Endothelial cell of umbilical vein (primary cell): ENCODE measurements around the gene RAC2. TPM values are rescaled to one million over a fixed set of nuclear protein-coding genes. Genes with fewer than 3 reads are reported as not detected.

ENCODE experiments used
- BruUV-seq: library from RNA; stranded (reverse); fragments of 400-500 nt; replicated peaks from 2 replicates; lab custom pipeline; 2021; lab: Mats Ljungman, UMichigan
- CTCF ChIA-PET: fragments of 300-600, 350-600 bp; sonication (Branson Sonifier 250); formaldehyde crosslinking; loops from one replicate; lab custom pipeline; 2021; ENCODE audit warnings: antibody characterized with exemption, inconsistent platforms; lab: Charles Lee
- POLR2A ChIA-PET: fragments of 300-600, 350-600 bp; sonication (Branson Sonifier 250); formaldehyde crosslinking; loops from one replicate; lab custom pipeline; 2021; ENCODE audit warnings: antibody characterized with exemption, inconsistent platforms; lab: Charles Lee
- DNase-seq: peaks from one replicate; pipeline ENCODE4 v3.0.0-alpha.2; 2011; ENCODE audit warnings: low read depth, low spot score
- FAIRE-seq: peaks from 2 replicates; lab custom pipeline; 2011; peaks lifted over from hg19 to GRCh38; lab: Jason Lieb, UNC
- H2AFZ ChIP-seq: 2 replicates; pipeline ENCODE4 v1.6.0; 2012; ENCODE audit warnings: low read depth, low read length, control low read depth, inconsistent platforms
- H3K27ac ChIP-seq: 2 replicates; pipeline ENCODE4 v1.5.1; 2011; ENCODE audit warnings: low read depth, mild to moderate bottlenecking, control low read depth, low read length, moderate library complexity; ENCODE audit not compliant: insufficient read depth
- H3K27me3 ChIP-seq, 2 experiments: 2 replicates each; pipeline versions ENCODE4 v1.6.0 to v1.6.1; 2011; ENCODE audit warnings: low read length in 2 of 2, mixed read lengths in 1 of 2; ENCODE audit not compliant: control insufficient read depth in 2 of 2, insufficient read depth in 2 of 2
- H3K36me3 ChIP-seq, 2 experiments: 2 replicates in 1 of 2; 3 replicates in 1 of 2; pipeline ENCODE4 v1.5.1; 2011; ENCODE audit warnings: low read length in 2 of 2, mild to moderate bottlenecking in 1 of 2, moderate library complexity in 1 of 2; ENCODE audit not compliant: control insufficient read depth in 2 of 2, insufficient read depth in 2 of 2; ENCODE audit errors: extremely low read depth in 1 of 2
- H3K4me1 ChIP-seq: 3 replicates; pipeline ENCODE4 v1.5.1; 2011; ENCODE audit warnings: mild to moderate bottlenecking, low read length; ENCODE audit not compliant: control insufficient read depth, insufficient read depth; ENCODE audit errors: extremely low read depth
- H3K4me2 ChIP-seq: 2 replicates; pipeline ENCODE4 v1.6.1; 2011; ENCODE audit warnings: low read length, control low read depth, mixed read lengths; ENCODE audit not compliant: insufficient read depth
- H3K4me3 ChIP-seq, 3 experiments: fragments of 200-600 bp in 1 of 3; sonication (generic), shearing (Covaris generic) in 1 of 3; replicated peaks in 1 of 3; 2 replicates each; pipeline ENCODE4 v1.5.1; 2011 to 2016; ENCODE audit warnings: control low read depth in 3 of 3, low read length in 3 of 3, mild to moderate bottlenecking in 2 of 3, inconsistent platforms in 1 of 3, low read depth in 1 of 3, moderate library complexity in 1 of 3; ENCODE audit not compliant: insufficient read depth in 1 of 3
- H3K79me2 ChIP-seq: 2 replicates; pipeline ENCODE4 v1.6.0; 2012; ENCODE audit warnings: low read length, inconsistent platforms; ENCODE audit not compliant: control insufficient read depth, insufficient read depth
- H3K9ac ChIP-seq: replicated peaks from 2 replicates; pipeline ENCODE3; 2011; ENCODE audit warnings: low read length, control low read depth; ENCODE audit not compliant: insufficient read depth; ENCODE audit errors: extremely low read depth
- H3K9me1 ChIP-seq: replicated peaks from 3 replicates; pipeline ENCODE4 v1.6.0; 2011; ENCODE audit warnings: mild to moderate bottlenecking, low read length; ENCODE audit not compliant: control insufficient read depth, insufficient read depth; ENCODE audit errors: extremely low read depth
- H3K9me3 ChIP-seq: replicated peaks from 2 replicates; pipeline ENCODE4 v1.5.1; 2012; ENCODE audit warnings: low read length, inconsistent platforms; ENCODE audit not compliant: control insufficient read depth, insufficient read depth
- H4K20me1 ChIP-seq: replicated peaks from 2 replicates; pipeline ENCODE3; 2011; ENCODE audit warnings: mild to moderate bottlenecking, low read length; ENCODE audit not compliant: control insufficient read depth, insufficient read depth; ENCODE audit errors: extremely low read depth
- CTCF ChIP-seq, 2 donors: IDR thresholded peaks; 1 replicate in 1 of 2; 2 replicates in 1 of 2; pipeline ENCODE4 v1.5.1; 2011; ENCODE audit warnings: low read length in 2 of 2, mild to moderate bottlenecking in 2 of 2, moderate library complexity in 2 of 2, control low read depth in 1 of 2, inconsistent platforms in 1 of 2, low read depth in 1 of 2; ENCODE audit not compliant: insufficient read depth in 1 of 2; ENCODE audit errors: extremely low read depth in 1 of 2
- EZH2 ChIP-seq: IDR thresholded peaks from 2 replicates; pipeline ENCODE4 v1.6.1; 2012; ENCODE audit warnings: borderline replicate concordance, low read depth, mild to moderate bottlenecking, moderate library complexity, low read length, inconsistent platforms; ENCODE audit not compliant: severe bottlenecking
- FOS ChIP-seq: IDR thresholded peaks from 2 replicates; pipeline ENCODE4 v1.6.1; 2011; ENCODE audit warnings: mild to moderate bottlenecking, low read length, moderate library complexity, borderline replicate concordance; ENCODE audit not compliant: insufficient read depth
- GATA2 ChIP-seq: IDR thresholded peaks from 2 replicates; pipeline ENCODE4 v1.7.0; 2011; ENCODE audit warnings: low read depth, mild to moderate bottlenecking, moderate library complexity, mixed read lengths, low read length; ENCODE audit not compliant: insufficient read length, insufficient read depth
- JUN ChIP-seq: IDR thresholded peaks from 2 replicates; pipeline ENCODE4 v1.6.1; 2011; ENCODE audit warnings: borderline replicate concordance, low read depth; ENCODE audit not compliant: insufficient read length, insufficient read depth
- MAX ChIP-seq: IDR thresholded peaks from 2 replicates; pipeline ENCODE4 v1.6.1; 2011; ENCODE audit not compliant: insufficient read depth, insufficient read length
- MYC ChIP-seq: IDR thresholded peaks from one replicate; pipeline ENCODE4 v1.6.1; 2011; ENCODE audit warnings: mild to moderate bottlenecking, low read depth, low read length
- POLR2A ChIP-seq: IDR thresholded peaks from 2 replicates; pipeline ENCODE4 v1.6.1; 2012; ENCODE audit warnings: low read depth, mild to moderate bottlenecking, control low read depth, low read length
- POLR2AphosphoS5 ChIP-seq: IDR thresholded peaks from 2 replicates; pipeline ENCODE4 v1.6.1; 2012; ENCODE audit warnings: low read depth, mild to moderate bottlenecking, control low read depth, low read length, moderate library complexity; ENCODE audit not compliant: insufficient read depth
- dilution Hi-C: fragments of 300-500 bp; cut with MboI; formaldehyde crosslinking; loops from one replicate; pipeline ENCODE4 v1.15.0; 2019; ENCODE audit warnings: low sequenced_read_pairs; ENCODE audit not compliant: extremely low pct_ligation_motif_present
- intact Hi-C: fragments of 100-400 bp; cut with micrococcal nuclease; formaldehyde crosslinking; loops from one replicate; pipeline ENCODE4 v1.10.0; 2022
- polyA plus RNA-seq, 4 experiments: library from polyadenylated mRNA; depleted of rRNA in 3 of 4; stranded (reverse) in 3 of 4; unstranded in 1 of 4; fragments of >200 nt; gene quantifications; 2 replicates each; pipeline versions ENCODE4 v1.2.1 to v1.2.3, GENCODE V29; 2011 to 2012; ENCODE audit warnings: missing spikeins in 1 of 4
- total RNA-seq: library from RNA; stranded (reverse); gene quantifications from 2 replicates; pipeline ENCODE4 v1.2.3, GENCODE V29; 2021

Gene RAC2
- total and polyA plus RNA-seq, 2 donors (not counting 3 experiments of a cell fraction or from before 2014, with no cell fraction given), result 122 to 181 TPM

GRCh38 chr22:37219533-37219932, 24.5 kb downstream of the RAC2 start:
- dilution Hi-C loops, result no loop called here
- H3K4me1 ChIP-seq, result no peaks in the 10 kb centered on the region
- no peak overlapping the region for H2AFZ ChIP-seq
- H3K4me3 ChIP-seq, result no peak overlapping the region
- peaks cover 0 to 9% of the 10 kb centered on the region in 2 experiments for H3K27me3 ChIP-seq
- no peaks in the 10 kb centered on the region for H3K79me2 ChIP-seq
- POLR2A ChIA-PET, result no interaction called here
- H3K36me3 ChIP-seq, result peaks cover 0 to 3% of the 10 kb centered on the region in 2 experiments
- no peak for DNase-seq
- H3K9ac ChIP-seq, result no peak overlapping the region
- no peaks in the 10 kb centered on the region for H3K9me3 ChIP-seq
- H4K20me1 ChIP-seq, result no peaks in the 10 kb centered on the region
- CTCF ChIA-PET, result no interaction called here
- no peaks in the 10 kb centered on the region for H3K9me1 ChIP-seq
- intact Hi-C loops, result no loop called here
- TF ChIP-seq POLR2A (no peak), MYC (no peak), GATA2 (no peak), JUN (no peak), CTCF (IDR thresholded peaks at IDR 0.05; ENCODE audit: extremely low read depth in 1 of 2, insufficient read depth in 1 of 2, low read depth in 1 of 2, low read length in 2 of 2) (no peak), POLR2AphosphoS5 (no peak), EZH2 (no peak), FOS (no peak), MAX (no peak)
- H3K27ac ChIP-seq, result no peak overlapping the region
- FAIRE-seq, result no peak
- no peak overlapping the region for H3K4me2 ChIP-seq
- BruUV-seq, result no TSS peak
